ENCODE data around the gene ADM5.

Gene ADM5

GRCh38 chr19:49663224-49663623 lies 26.2 kb upstream of the ADM5 start:
- peak overlapping the region; percentile 63 for H3K27ac ChIP-seq
- TF ChIP-seq, protein P1, sequence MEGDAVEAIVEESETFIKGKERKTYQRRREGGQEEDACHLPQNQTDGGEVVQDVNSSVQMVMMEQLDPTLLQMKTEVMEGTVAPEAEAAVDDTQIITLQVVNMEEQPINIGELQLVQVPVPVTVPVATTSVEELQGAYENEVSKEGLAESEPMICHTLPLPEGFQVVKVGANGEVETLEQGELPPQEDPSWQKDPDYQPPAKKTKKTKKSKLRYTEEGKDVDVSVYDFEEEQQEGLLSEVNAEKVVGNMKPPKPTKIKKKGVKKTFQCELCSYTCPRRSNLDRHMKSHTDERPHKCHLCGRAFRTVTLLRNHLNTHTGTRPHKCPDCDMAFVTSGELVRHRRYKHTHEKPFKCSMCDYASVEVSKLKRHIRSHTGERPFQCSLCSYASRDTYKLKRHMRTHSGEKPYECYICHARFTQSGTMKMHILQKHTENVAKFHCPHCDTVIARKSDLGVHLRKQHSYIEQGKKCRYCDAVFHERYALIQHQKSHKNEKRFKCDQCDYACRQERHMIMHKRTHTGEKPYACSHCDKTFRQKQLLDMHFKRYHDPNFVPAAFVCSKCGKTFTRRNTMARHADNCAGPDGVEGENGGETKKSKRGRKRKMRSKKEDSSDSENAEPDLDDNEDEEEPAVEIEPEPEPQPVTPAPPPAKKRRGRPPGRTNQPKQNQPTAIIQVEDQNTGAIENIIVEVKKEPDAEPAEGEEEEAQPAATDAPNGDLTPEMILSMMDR (IDR thresholded peaks at IDR 0.05; ENCODE audit: low read depth, low read length) = no peak
- peaks cover 47% of the 10 kb centered on the region for H3K36me3 ChIP-seq
- no peaks in the 10 kb centered on the region for H3K9me3 ChIP-seq (ENCODE audit: severe bottlenecking)
- H3K27me3 ChIP-seq (ENCODE audit: insufficient read depth, low read depth, severe bottlenecking) = no peaks in the 10 kb centered on the region
- H3K4me3 ChIP-seq (ENCODE audit: low read depth, low read length) = no peak overlapping the region
- DNase-seq = no peak

DNA sequence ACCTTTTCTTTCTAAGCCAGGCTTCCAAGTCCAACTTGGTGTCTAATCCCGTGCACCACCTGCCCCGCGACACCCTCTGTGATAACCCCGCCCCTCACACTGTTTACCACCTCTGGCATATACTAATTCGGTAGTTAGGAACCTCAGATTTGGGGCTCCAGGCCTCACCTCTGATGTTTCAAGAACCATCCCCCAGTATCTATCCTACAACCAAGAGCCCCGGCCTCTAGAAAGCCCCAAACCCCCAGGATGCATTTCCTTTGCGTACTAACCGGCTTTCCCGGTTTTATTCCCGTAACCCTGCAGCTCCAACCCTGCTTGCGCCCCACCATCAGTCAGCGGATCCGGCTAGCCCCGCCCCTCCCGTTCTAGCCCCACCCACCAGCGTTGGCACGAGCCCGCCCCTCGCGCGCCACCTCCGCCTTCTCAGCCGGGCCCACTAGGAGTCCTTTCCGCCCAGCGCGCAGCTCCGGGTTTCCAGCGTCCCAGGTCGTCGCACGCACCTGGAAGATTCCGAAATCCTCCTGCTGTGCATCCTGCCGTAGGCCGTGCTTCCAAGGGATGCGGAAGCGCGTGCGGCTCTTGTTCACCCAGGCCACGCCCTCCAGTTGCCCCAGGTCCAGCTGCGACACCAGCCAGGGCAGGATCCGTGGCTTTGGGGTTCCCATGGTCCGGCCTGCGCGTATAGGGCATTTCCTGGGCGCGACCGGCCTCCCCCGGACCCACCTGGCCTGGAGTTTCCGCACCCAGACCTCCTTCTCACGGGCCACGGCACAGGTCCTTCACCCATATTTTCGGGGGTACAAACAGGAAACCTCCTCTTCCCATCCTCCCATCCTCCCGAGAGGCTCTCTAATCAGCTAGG lies 25.0 kb upstream of the ADM5 start:
- TF ChIP-seq, protein P1 (IDR thresholded peaks at IDR 0.05; ENCODE audit: low read depth, low read length) = no peak
- H3K36me3 ChIP-seq = peaks cover 35% of the 10 kb centered on the region

DNA sequence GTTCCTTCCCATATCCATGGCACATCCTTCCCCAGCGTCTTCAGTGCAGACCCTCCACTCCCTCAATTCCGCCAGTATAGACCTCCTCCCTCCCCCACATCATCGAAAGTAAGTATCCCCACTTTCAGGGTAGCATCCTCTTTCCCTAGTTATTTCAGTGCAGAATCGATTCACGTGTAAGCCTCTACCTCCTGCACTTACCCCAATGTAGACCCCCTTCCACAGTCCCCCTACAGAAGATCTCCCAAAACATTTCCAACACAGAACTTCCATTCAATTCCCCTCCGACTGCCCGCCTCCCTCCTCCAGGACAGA lies 24.4 kb upstream of the ADM5 start:
- no peak for DNase-seq
- H3K36me3 ChIP-seq = peaks cover 29% of the 10 kb centered on the region
- no peaks in the 10 kb centered on the region for H3K27me3 ChIP-seq (ENCODE audit: insufficient read depth, low read depth, severe bottlenecking)
- no peaks in the 10 kb centered on the region for H3K9me3 ChIP-seq (ENCODE audit: severe bottlenecking)
- peak overlapping the region; percentile 75 for H3K4me3 ChIP-seq (ENCODE audit: low read depth, low read length)
- H3K27ac ChIP-seq = peak overlapping the region; percentile 70
- TF ChIP-seq, protein P1 (IDR thresholded peaks at IDR 0.05; ENCODE audit: low read depth, low read length) = no peak

More for the DNA sequence above, 25.0 kb upstream of the ADM5 start:
- DNase-seq = peak; percentile 94
- peak overlapping the region; percentile 70 for H3K27ac ChIP-seq
- H3K4me3 ChIP-seq (ENCODE audit: low read depth, low read length) = peak overlapping the region; percentile 75
- H3K27me3 ChIP-seq (ENCODE audit: insufficient read depth, low read depth, severe bottlenecking) = no peaks in the 10 kb centered on the region
- H3K9me3 ChIP-seq (ENCODE audit: severe bottlenecking) = no peaks in the 10 kb centered on the region

DNA sequence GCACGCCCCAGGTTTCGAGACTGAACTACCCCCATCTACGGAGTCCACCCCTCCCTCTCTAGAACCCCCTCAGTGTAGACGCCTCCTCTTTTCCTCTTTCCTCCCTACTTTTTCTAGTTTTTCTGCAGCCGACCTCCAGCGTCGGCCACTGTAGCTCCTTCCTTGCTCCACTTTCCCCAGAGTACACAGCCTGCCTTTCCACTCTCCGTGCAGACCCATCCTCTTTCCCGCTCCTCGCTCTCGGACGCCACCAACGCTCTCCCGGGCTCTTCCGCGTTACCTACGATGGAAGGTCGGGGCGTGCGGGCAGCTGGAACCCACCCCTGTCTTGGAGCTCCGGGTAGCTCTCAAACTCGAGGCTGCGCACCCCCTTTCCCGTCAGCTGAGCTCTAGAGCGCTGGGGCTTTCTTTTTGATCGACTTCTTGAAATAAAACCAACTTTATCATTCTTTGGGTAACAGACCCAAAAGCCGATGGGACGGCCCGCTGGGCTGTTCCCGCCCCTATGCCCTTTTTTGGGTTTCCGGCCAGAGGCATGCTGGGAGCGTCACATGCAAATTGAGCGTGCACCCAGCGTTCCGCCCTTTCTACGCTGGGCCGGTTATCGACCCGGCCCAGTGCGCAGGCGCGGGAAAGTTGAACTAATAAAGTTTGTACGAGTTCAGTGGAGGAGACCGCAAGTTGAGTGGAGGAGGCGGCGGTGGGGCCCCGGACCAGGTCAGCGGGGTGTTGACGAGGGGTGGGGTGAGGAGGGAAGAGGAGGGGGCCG lies 23.9 kb upstream of the ADM5 start, which contains the start of the genes BCL2L12 and IRF3:
BCL2L12 (plus strand) TSS at position 583 of the 769 bp plus-strand sequence. CDS start 760 bp downstream, outside the sequence.
IRF3 (minus strand) TSS at position 507 of the 769 bp plus-strand sequence. CDS start 1,019 bp downstream, outside the sequence.
- peak; percentile 95 for DNase-seq
- peak within 1 kb of the TSS; percentile 75 for H3K4me3 ChIP-seq (ENCODE audit: low read depth, low read length)
- peaks cover 24% of the 10 kb centered on the region for H3K36me3 ChIP-seq
- H3K27me3 ChIP-seq (ENCODE audit: insufficient read depth, low read depth, severe bottlenecking) = no peaks in the 10 kb centered on the region
- H3K9me3 ChIP-seq (ENCODE audit: severe bottlenecking) = no peaks in the 10 kb centered on the region
- H3K27ac ChIP-seq = peak within 1 kb of the TSS; percentile 70
- TF ChIP-seq, protein P1 (IDR thresholded peaks at IDR 0.05; ENCODE audit: low read depth, low read length) = no peak

GRCh38 chr19:49666120-49666444 lies 23.3 kb upstream of the ADM5 start:
- Histone ChIP-seq H3K27ac (no peak overlapping the region), H3K4me3 (ENCODE audit: low read depth, low read length) (peak overlapping the region; percentile 75), H3K9me3 (ENCODE audit: severe bottlenecking) (no peaks in the 10 kb centered on the region), H3K36me3 (peaks cover 20% of the 10 kb centered on the region), H3K27me3 (ENCODE audit: insufficient read depth, low read depth, severe bottlenecking) (no peaks in the 10 kb centered on the region)
- TF ChIP-seq, protein P1 (IDR thresholded peaks at IDR 0.05; ENCODE audit: low read depth, low read length) = no peak
- DNase-seq = no peak

All from WERI-Rb-1 (cell line).